Right forelimb (tissue), 1 donor: ENCODE results near the gene SLC44A2.
"Not testable (repeated sequence)": the region's sequence is repeated elsewhere in the genome, so short reads cannot be mapped to it uniquely, and the experiment has no call there.

Source experiments
- DNase-seq: peaks from one replicate; pipeline ENCODE4 v3.0.0-alpha.2; 2018

Gene SLC44A2

DNA sequence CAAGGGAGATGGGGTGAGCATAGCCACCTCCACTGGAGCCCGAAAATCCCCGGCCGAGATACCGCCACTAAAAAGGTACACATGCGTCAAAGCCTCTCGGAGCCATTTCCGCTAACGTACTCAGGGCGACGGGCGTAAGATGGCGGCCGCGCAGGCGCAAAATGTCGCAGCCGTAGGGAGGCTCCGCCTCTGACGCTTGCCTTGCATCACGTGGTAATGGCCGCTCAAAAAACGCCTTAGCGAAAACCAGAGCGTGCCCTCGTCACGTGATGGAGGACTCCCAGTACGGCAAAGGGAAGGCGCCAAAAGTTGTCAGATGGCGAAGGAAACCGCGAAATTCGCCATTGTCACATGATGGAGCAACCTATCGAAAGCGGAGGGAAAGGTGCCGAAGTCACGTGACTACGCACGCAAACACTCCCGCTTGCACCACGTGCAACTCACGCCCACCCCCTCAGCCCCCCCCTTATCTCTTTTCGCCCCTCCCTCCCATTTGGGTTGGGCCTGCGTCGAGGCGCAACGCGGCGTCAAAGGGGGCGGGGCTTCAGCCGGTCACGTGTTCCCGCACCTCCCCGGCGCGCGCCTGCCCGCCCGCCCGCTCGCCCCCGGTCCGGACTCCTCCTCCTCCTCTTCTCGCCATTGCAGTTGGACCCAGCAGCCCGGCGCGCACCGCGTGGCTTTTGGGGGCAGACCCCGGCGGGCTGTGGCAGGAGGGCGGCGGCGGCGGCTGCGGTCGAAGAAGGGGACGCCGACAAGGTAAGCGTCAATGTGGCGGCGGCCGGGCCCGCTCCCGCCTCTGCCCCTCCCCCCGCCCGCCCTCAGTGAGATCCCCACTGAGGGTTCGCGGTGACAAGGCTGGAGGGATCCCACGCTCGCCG, 28.6 kb downstream of the SLC44A2 start, which contains the start of gene ILF3:
TSS of gene ILF3 (plus strand) at position 615 of the 878 bp plus-strand sequence. CDS start 16,260 bp downstream, outside the sequence.
- DNase-seq = peak; percentile 99

DNA sequence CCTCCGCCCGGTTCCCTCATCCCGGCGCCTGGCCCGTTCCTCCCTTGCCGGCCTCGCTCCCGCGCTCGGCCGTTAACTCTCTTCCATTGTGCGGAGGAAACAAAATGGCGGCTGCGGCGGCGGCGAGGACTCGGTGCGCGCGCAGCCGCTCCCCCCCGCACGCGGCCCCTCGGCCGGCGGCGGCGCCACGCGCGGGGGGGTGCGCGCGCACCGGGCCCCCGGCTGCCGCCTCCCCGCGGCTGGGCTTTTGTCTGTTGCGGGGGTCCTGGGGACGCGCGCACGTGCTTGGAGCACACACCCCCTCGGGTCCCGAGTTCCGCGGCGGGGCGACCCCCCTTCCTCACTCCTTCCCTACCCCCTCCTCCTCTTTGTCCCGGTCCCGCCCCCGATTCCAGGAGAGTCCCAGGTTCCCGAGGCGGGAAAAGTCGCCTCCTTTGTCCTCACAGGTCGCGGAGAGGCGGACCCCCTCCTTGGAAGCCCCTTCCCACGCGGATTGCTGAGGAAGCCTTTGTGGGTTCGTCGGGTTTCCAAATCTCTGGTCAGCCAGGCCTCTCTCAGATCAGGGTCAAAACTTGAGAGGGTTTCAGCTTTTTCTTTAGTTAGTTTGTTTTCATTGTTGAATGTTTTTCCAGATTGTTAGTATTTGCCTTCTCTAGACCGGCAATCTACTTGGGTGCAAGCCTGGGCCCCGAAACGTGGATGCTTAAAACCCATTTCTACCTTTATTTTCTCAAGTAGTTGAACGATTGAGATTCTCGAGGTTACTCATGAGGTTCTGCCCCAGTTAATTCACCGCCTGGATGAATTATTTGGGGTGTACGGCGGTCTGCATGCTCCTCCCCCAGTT, 29.5 kb downstream of the SLC44A2 start:
- no peak for DNase-seq

DNA sequence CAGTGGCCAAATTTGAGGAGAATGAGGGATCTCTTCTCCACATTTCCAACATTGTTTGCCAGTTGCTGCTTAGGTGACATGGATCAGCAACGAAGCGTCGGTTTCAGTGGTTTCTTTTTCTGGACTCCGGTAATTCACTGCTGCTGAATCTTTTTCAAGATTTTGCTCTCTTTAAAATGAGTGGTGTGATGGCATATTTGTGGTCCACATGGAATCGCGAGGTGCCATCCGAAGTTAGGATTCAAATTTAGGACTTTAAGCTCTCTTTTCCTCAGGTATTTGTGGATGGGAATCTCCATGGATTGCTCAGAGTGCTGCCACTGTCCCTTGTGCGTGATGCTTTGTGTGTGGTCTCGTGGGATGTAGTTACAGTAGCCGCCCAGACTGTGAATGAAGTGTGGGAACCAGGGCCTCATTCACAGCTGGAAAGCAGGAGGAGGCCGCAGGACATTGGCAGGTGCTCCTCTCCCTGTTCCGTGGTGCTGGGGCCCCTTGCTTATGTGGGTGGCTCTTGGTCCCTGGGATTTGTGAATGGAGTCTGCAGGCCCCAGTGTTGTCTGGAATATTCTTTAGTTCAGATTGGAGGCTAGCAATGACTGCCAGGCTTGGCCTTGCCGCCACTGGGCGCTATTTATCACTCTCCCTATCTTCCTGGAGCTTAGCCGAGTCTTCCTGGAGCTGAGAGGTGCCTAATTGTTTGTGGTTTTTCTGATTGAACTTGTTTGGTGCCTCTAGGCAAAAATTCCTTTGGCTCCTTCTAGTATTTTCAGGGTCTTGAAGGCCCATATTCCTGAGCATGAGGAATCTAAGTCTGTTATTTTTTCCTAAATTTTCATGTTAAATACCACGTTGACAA, 30.3 kb downstream of the SLC44A2 start:
- DNase-seq = no peak

DNA sequence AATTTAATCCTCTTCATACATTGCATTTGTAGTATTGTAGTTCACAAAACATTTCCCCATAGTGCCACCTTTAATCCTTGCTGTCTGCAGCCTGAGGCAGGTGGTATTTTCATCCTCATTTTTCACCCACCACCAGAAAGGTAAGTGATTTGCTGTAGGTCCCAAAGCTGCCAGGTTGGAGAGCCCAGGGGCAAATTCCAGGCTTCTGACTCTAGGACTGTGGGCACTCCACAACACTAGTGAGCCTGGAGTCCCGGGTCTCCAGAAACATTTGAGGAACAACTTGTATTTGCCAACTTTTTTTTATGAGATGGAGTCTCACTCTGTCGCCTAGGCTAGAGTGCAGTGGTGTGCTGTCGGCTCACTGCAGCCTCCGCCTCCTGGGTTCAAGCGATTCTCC, 35.0 kb downstream of the SLC44A2 start:
- DNase-seq = no peak

DNA sequence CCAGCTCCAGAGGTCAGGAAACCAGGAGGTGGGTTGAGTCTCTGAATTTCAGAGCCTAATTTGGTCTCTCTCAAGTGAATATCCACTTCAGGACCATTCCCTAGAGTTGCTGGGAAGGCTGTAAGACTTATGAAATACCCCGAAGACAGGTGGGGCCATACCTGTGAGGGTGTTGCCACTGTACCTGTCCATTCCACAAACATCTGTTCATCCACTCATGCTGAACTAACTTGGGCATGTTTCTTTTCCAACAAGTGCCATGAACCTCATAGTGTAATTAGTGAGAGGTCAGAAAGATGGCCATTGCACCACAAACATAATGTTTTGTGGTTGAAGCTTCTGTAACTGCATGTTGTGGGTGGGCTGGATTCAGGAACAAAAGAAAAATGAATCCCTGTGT, 36.6 kb downstream of the SLC44A2 start:
- DNase-seq = no peak

DNA sequence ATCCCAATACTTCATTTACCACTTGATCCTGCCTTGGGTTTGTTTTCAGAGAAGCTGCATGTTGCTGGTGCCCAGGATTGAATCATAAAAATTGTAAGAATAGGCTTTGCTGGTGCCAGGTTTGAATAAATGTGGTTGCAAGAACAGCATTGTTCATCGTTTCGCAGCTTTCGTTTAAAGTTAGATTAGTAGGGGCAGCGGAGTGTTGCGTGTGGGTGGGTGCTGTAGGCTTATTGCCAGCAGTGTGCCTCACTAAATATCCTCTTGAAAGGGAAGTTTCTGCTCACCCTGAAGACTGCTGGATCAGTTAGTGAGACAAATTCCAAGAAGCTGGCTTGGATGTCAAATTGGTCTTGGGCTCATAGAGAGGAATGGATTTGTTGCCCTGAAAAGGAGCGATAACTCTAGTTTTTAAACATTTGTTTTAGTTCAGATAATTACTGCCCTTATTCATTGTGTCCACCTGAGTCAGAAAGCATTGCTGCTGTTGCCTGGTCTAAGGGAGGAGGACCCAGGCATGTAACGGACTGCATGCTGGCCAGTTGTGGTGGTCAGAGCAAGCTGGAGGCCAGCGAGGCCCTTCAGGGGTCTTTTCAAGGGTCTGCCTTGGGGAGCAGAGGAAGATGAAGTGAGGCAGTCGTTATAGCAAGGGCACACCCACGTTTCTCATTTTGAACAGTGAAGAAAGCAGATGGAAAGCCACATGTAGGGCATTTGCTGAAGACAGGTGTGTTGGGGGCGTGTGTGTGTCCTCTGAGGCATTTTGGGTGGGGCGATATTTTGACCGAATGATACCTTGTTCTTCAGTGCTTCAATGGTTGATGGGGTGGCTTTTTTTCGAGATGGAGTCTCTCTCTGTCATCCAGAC, 37.3 kb downstream of the SLC44A2 start:
- no peak for DNase-seq

DNA sequence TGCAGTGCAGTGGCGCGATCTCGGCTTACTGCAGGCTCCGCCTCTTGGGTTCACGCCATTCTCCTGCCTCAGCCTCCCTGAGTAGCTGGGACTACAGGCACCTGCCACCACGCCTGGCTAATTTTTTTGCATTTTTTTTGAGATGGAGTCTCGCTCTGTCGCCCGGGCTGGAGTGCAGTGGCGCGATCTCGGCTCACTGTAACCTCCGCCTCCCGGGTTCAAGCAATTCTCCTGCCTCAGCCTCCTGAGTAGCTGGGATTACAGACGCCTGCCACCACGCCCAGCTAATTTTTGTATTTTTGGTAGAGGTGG, 37.9 kb downstream of the SLC44A2 start:
- not testable (repeated sequence) for DNase-seq

DNA sequence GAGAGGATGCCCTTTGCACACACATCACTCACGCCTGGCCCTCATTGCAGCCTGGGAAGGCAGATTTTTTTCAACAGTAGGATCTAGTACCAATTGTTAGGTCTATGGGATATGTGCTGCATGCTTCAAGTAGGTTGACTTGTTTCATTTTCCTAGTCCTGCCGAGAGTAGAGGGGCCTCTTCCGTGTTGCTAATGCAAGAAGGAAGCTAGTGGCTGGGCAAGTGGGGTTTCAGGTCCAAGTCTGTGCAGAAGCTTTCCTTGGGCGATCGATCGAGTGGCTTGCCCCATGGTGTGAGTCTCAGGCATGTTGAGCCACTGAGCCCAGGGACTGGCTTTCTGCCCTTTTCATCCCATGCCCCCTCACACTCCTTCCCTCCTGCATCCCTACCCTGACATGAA, 42.5 kb downstream of the SLC44A2 start:
- DNase-seq = no peak

DNA sequence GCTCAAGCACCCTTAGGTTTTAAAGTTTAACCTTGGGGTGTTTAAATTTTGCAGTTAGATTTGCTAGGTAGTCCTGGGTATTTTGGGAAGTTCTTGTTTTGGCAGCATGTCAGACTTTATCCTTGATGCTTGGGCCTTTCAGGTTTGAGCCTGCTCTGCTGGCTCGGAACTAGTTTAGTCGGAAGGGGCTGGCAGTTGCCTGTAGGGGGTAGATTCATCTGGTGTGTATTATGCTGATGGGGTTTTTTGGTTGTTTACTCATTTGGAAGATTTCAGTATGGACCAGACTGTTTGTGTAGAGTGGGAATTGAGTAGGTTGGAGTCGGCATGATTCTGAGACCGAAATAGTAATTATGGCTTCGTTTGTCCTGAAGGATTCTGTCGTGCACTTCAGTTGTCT, 43.9 kb downstream of the SLC44A2 start:
- no peak for DNase-seq

DNA sequence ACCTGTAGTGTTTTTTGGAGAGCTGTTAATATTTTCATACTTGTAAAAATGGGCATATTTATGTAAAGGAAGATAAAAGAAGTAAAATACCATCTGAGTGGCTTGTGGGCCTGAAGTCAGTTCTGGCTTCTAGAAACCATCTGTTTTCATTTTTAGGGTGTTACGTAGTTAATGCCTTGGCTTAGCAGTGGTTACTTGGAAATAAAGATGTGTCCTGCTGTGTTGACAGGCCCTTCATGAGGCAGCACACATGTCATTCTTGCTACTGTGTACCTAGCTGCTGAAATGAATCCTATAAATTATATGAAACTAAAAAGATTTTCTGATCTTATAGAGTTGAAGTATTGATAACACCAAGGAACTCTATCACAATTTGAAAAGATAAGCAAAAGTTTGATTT, 44.8 kb downstream of the SLC44A2 start:
- no peak for DNase-seq

DNA sequence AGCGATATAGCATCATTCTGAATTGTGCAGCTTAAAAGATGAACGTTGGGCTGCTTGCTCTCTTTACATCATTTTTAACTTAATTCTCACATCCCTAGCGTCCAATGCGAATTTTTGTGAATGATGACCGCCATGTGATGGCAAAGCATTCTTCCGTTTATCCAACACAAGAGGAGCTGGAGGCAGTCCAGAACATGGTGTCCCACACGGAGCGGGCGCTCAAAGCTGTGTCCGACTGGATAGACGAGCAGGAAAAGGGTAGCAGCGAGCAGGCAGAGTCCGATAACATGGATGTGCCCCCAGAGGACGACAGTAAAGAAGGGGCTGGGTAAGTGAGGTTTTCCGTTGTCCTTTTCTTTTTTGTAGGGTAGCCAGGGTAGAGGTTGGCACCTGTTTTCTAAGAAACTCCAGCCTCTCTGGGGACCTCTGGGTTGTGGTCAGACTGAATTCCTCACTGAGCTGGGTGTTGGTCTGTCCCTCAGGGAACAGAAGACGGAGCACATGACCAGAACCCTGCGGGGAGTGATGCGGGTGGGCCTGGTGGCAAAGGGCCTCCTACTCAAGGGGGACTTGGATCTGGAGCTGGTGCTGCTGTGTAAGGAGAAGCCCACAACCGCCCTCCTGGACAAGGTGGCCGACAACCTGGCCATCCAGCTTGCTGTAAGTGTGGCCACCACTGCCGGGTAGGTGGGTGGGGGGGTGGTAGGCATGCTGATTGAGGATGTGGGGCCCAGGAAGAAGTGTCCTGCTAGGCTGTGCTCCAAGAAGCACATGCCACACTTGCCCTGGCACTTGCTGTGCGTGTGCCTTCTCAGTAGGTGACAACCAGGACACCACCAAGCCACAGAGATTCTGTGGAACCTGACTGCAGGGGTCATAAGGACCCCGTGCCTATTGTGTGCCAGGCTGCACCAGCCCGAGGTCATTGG, 45.8 kb downstream of the SLC44A2 start:
- DNase-seq = no peak

DNA sequence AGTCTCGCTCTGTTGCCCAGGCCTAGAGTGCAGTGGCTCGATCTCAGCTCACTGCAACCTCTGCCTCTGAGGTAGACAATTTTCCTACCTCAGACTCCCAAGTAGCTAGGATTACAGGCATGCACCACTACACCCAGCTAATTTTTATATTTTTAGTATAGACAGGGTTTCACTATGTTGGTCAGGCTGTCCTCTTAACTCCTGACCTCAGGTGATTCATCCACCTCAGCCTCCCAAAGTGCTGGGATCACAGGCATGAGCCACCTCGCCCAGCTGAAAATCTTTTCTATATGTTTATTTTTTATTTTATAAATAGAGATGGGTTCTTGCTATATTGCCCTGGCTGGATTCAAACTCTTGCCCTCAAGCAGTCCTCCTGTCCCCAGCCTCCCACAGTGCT, 46.6 kb downstream of the SLC44A2 start:
- not testable (repeated sequence) for DNase-seq

DNA sequence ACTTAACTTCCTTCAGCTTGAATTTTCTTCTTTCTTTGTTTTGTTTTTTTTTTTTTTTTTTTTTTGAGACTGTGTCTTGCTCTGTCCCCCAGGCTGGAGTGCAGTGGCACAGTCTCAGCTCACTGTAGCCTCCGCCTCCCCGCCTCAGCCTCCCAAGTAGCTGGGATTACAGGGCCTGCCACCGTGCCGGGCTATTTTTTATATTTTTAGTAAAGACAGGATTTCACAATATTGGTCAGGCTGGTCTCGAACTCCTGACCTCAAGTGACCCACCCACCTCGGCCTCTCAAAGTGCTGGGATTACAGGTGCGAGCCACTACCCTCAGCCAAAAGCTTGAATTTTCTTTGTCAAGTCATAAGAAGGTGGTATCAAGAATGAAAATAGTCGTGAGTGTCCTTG, 49.9 kb downstream of the SLC44A2 start:
- DNase-seq = not testable (repeated sequence)

DNA sequence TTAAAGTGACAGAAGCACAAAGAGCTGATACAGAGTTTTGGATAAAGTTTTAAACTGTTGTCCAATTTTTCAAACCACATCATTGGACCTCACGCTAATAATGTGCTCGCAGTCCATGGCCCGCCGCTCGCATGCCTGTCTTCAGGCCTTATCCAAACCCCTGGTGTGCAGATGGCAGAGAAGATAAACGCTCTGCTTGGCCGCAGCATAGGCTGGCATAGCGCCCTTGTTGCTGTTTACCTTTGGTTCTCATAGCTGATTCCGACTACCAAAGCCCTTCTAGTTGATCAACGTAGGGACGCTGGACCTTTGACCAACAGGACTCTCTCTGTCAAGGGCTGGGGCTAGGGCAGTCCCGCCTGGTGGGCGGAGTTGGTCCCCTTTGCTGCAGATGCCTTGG, 52.4 kb downstream of the SLC44A2 start:
- DNase-seq = no peak

DNA sequence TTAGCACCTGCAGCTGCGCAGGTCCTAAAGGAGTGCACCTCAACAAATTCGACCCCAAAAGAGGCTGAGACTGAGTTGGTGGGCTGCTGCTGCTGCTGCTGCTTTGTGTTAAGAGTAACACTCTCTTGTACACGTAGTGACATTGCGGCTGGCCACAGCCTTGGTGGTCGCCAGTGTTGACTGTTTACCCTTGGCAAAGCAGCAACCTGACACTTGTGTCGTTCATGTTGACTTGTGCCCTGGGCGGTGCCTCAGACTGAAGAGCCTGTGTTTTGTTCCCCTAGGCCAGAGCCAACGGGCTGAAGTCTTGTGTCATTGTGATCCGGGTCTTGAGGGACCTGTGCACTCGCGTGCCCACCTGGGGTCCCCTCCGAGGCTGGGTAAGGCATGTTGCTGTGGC, 53.5 kb downstream of the SLC44A2 start:
- DNase-seq = no peak

DNA sequence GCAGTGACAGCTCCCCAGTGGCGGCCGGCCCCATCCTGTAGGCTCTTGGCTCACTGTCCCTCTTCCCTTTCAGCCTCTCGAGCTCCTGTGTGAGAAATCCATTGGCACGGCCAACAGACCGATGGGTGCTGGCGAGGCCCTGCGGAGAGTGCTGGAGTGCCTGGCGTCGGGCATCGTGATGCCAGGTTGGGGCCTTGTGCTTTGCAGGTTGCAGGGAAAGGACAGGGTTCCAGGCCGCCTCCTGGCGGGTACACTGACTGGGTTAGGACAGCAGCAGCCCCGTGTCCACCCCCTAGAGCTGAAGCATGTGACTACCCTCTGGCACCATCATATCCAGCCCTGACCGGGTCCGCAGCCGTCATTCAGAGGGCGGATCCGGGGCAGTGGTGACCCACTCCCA, 54.4 kb downstream of the SLC44A2 start:
- DNase-seq = no peak

DNA sequence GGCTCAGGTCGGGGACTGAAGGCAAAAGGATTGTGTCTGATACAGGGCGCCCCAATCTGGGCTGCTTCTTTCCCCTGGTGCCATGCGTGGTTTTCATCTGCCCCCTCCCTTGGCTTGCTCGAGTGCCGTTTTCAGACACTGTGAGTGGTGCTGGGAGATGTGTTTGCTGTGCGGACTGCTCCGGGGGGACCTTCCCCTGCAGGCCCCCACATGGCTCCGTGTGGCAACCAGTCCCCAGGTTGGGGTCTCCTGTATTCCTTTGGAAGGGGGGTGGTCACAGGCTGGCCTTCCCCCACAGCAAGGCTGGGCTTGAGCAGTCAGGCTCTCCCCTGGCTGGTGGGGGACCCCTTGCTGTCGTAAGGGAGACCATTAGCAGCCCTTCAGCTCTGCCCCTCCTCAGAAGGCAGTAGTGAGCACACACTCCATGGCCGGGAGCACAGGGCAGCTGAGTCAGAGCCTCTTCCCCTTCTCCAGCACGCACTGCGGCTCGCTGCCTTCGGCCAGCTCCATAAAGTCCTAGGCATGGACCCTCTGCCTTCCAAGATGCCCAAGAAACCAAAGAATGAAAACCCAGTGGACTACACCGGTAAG, 55.3 kb downstream of the SLC44A2 start:
- no peak for DNase-seq

DNA sequence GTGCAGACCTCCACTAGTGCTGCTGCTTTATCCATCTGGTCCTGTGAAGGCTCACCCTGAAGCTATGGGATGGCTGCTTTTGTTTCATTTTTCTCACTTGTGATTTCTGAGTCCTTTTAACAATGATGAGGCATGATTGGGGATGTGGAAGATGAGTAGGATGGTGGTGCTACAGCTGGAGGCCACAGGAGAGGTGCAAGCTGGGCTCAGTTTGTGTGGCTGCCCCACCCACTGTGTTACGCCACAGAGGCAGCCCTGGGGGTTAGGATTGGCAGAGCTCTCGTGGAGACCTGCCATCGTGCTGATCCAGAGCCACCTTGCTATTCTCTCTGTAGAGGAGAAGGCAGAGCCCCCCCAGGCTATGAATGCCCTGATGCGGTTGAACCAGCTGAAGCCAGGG, 56.3 kb downstream of the SLC44A2 start:
- no peak for DNase-seq

DNA sequence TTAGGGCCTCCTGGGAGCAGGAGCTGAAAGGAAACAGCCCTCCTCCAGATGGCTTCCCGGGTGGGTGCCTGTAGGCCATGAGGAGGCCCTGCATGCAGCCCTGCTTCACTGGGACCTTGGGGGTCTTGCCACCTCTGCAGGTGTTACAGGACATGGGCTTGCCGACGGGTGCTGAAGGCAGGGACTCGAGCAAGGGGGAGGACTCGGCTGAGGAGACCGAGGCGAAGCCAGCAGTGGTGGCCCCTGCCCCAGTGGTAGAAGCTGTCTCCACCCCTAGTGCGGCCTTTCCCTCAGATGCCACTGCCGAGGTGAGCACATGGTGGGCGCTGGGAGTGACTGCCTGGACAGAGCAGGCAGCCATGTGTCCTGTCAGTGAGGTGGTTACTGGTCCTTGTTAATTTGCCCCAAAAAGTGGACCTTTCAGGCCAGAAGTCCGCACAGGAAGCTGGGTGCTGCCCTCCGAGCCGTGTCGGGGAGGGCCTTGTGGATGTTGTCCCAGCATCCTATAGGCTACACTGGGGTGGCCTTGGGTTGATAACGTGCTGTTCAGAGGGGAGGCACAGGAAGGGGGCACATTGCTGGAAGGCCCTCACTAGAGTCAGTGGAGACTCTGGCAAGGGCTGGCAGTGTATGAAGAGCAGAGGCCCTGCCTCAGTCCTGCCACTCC, 57.2 kb downstream of the SLC44A2 start:
- DNase-seq = no peak

DNA sequence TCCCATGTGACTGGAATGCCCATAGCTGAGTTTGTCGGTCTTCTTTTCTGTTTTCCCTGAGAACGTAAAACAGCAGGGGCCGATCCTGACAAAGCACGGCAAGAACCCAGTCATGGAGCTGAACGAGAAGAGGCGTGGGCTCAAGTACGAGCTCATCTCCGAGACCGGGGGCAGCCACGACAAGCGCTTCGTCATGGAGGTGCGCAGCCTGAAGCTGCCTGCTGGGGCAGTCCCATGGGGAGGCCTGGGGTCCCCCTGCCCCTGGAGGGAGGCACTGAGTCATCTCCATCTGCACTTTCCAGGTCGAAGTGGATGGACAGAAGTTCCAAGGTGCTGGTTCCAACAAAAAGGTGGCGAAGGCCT, 57.7 kb downstream of the SLC44A2 start:
- DNase-seq = no peak
